Stimulated activated CD8-positive, alpha-beta memory T cell treated with anti-CD3 and anti-CD28 coated beads, Interleukin-12 subunit alpha, Interleukin-12 subunit beta, amount 100 ng/mL, for 24 hours (primary cell): ENCODE data around the gene FOXJ2.
"Not testable (repeated sequence)": the region's sequence is repeated elsewhere in the genome, so short reads cannot be mapped to it uniquely, and the experiment has no call there.

Source experiments
- DNase-seq: peaks from one replicate; pipeline ENCODE4 v3.0.0-alpha.2; 2020; ENCODE audit errors: extremely low read depth

The FOXJ2 gene

GRCh38 chr12:8065991-8066594 is 33.6 kb downstream of the FOXJ2 start, which contains the start of gene C3AR1:
Gene C3AR1, minus strand, starts transcription at chr12:8066359. Its CDS starts 6,174 bp downstream, at chr12:8060185.
- DNase-seq = no peak

GRCh38 chr12:8069582-8069981 is 37.1 kb downstream of the FOXJ2 start:
- no peak for DNase-seq

GRCh38 chr12:8071820-8072219 is 39.3 kb downstream of the FOXJ2 start:
- DNase-seq = not testable (repeated sequence)

- no peak for DNase-seq
These were observed 43.4 kb downstream of the FOXJ2 start for GRCh38 chr12:8075935-8076334.

GRCh38 chr12:8076366-8076765 is 43.9 kb downstream of the FOXJ2 start:
- DNase-seq = no peak

GRCh38 chr12:8077207-8077606 is 44.7 kb downstream of the FOXJ2 start:
- no peak for DNase-seq

- no peak for DNase-seq
These were observed 45.9 kb downstream of the FOXJ2 start for GRCh38 chr12:8078398-8078797.

- DNase-seq = no peak
These were observed 46.4 kb downstream of the FOXJ2 start for GRCh38 chr12:8078916-8079315.

- DNase-seq = no peak
These were observed 47.6 kb downstream of the FOXJ2 start for GRCh38 chr12:8080120-8080519.

- DNase-seq = no peak
These were observed 48.9 kb downstream of the FOXJ2 start for GRCh38 chr12:8081251-8081920.

- no peak for DNase-seq
These were observed 50.2 kb downstream of the FOXJ2 start for GRCh38 chr12:8082808-8083100.

- DNase-seq = peak; percentile 16
These were observed 51.8 kb downstream of the FOXJ2 start for GRCh38 chr12:8084351-8084750.

GRCh38 chr12:8087666-8088065 is 55.1 kb downstream of the FOXJ2 start:
- DNase-seq = no peak

GRCh38 chr12:8088574-8088973 is 56.1 kb downstream of the FOXJ2 start:
- no peak for DNase-seq

- not testable (repeated sequence) for DNase-seq
These were observed 56.8 kb downstream of the FOXJ2 start for GRCh38 chr12:8089277-8089676.

GRCh38 chr12:8089716-8090115 is 57.2 kb downstream of the FOXJ2 start:
- DNase-seq = no peak

GRCh38 chr12:8093291-8093690 is 60.8 kb downstream of the FOXJ2 start:
- DNase-seq = no peak

GRCh38 chr12:8096281-8096915 is 63.9 kb downstream of the FOXJ2 start:
- no peak for DNase-seq

- no peak for DNase-seq
These were observed 66.7 kb downstream of the FOXJ2 start for GRCh38 chr12:8099235-8099634.
